ENCODE measurements around the gene ACCS. TPM values are rescaled to one million over a fixed set of nuclear protein-coding genes. Genes with fewer than 3 reads are reported as not detected.

ACCS gene
- total RNA-seq, 1 donor from 2014 or later = 38.8 TPM

- Mint-ChIP-seq H3K27ac (ENCODE audit: unreplicated experiment) (no peak overlapping the region), H3K36me3 (ENCODE audit: low read depth, unreplicated experiment) (peaks cover 11% of the 10 kb centered on the region), H3K9me3 (ENCODE audit: unreplicated experiment) (no peaks in the 10 kb centered on the region), H3K4me1 (ENCODE audit: unreplicated experiment) (peaks cover 28% of the 10 kb centered on the region), H3K4me3 (ENCODE audit: unreplicated experiment) (no peak overlapping the region), H3K27me3 (ENCODE audit: unreplicated experiment) (peaks cover 10% of the 10 kb centered on the region)
- no peak for TF ChIP-seq CTCF (IDR thresholded peaks at IDR 0.05; ENCODE audit: unreplicated experiment)
- no peak for DNase-seq (ENCODE audit: low spot score)
Measured at GRCh38 chr11:44097821-44098220, 31.8 kb downstream of the ACCS start.

DNA sequence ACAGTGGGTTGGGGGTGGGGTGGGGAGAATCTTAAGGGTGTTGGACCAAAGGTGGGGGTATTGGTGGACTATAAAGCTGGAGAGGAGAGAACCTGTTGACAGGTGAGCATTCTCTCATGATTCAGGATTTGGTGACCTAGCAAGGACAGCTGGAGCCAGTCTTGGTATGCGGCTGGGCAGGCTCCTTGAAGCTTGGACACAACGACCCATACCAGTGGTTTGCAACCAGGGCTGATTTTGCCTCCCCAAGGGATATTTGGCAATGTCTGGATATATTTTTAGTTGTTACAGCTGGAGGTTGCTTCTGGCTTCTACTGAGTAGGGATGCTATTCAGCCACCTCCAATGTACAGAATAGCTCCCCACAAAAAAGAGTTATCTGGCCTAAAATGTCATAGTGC lies 35.0 kb downstream of the ACCS start:
- H3K27me3 Mint-ChIP-seq (ENCODE audit: unreplicated experiment) = peaks cover 6% of the 10 kb centered on the region

DNA sequence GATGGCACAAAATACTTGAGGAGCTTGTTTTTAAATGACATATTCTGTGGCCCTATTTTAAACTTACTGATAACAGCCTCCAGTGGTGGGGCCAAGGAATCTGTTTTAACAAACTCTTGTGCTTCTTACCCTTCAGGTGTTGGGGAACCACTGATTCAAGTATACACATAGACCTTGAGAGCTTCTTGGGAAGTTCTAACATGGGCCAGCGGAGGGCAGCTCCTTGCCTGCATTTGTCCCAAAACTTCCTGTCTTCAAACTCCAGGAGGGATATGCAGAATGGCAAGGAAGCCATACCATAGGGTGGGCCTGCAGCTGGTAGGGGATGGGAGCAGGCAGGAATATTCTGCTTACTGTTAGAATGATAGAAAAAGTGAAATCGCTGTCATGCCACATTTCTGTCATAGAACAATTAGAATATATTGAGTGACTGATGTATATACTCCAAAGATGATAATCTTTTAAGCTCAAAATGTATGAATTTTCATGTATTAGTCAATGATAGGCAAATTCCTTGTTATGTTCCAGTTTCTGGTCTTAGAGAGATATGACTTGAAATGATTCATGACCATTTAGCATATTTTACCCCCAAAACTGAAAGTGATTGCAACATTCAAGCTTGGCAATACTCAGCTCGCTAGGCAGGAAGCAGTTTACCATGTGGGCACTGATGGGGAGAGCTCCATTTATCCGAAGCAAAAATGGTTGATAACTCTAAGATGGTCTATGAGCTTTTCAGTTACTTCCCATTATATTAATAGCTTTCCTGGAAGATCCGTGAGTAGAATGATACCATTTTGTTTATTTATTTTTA lies 38.6 kb downstream of the ACCS start:
- H3K4me1 Mint-ChIP-seq (ENCODE audit: unreplicated experiment) = peaks cover 5% of the 10 kb centered on the region
- peaks cover 12% of the 10 kb centered on the region for H3K36me3 Mint-ChIP-seq (ENCODE audit: low read depth, unreplicated experiment)
- DNase-seq (ENCODE audit: low spot score) = peak; percentile 17
- peaks cover 2% of the 10 kb centered on the region for H3K27me3 Mint-ChIP-seq (ENCODE audit: unreplicated experiment)
- no peak overlapping the region for H3K27ac Mint-ChIP-seq (ENCODE audit: unreplicated experiment)
- no peaks in the 10 kb centered on the region for H3K9me3 Mint-ChIP-seq (ENCODE audit: unreplicated experiment)
- TF ChIP-seq CTCF (IDR thresholded peaks at IDR 0.05; ENCODE audit: unreplicated experiment) = no peak
- no peak overlapping the region for H3K4me3 Mint-ChIP-seq (ENCODE audit: unreplicated experiment)

More for the DNA sequence above, 35.0 kb downstream of the ACCS start:
- Mint-ChIP-seq H3K27ac (ENCODE audit: unreplicated experiment) (no peak overlapping the region), H3K36me3 (ENCODE audit: low read depth, unreplicated experiment) (peaks cover 7% of the 10 kb centered on the region), H3K4me1 (ENCODE audit: unreplicated experiment) (peaks cover 12% of the 10 kb centered on the region), H3K9me3 (ENCODE audit: unreplicated experiment) (no peaks in the 10 kb centered on the region), H3K4me3 (ENCODE audit: unreplicated experiment) (no peak overlapping the region)
- TF ChIP-seq CTCF (IDR thresholded peaks at IDR 0.05; ENCODE audit: unreplicated experiment) = no peak
- no peak for DNase-seq (ENCODE audit: low spot score)

DNA sequence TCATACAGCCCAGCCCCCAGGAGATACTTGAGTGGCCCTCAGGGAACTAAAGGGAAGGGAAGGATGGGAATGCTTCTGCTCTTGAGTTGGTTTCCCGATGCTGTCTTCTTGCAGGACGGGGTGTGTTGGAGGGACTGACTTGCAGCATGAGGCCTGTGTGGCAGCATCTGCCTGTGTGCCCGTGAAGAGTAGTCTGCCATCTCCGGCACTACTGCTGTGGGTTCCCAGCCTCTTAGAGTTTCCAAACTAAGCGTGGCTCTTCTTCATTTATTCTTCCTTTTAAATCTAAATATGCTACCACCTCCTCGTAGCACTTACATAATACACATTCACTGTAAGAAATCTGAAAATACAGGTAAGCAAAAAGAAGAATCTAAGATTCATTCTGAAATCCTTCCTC lies 42.2 kb downstream of the ACCS start:
- Mint-ChIP-seq H3K27me3 (ENCODE audit: unreplicated experiment) (no peaks in the 10 kb centered on the region), H3K4me3 (ENCODE audit: unreplicated experiment) (no peak overlapping the region), H3K4me1 (ENCODE audit: unreplicated experiment) (peaks cover 6% of the 10 kb centered on the region), H3K9me3 (ENCODE audit: unreplicated experiment) (no peaks in the 10 kb centered on the region), H3K27ac (ENCODE audit: unreplicated experiment) (no peak overlapping the region), H3K36me3 (ENCODE audit: low read depth, unreplicated experiment) (peaks cover 15% of the 10 kb centered on the region)
- no peak for TF ChIP-seq CTCF (IDR thresholded peaks at IDR 0.05; ENCODE audit: unreplicated experiment)
- no peak for DNase-seq (ENCODE audit: low spot score)

DNA sequence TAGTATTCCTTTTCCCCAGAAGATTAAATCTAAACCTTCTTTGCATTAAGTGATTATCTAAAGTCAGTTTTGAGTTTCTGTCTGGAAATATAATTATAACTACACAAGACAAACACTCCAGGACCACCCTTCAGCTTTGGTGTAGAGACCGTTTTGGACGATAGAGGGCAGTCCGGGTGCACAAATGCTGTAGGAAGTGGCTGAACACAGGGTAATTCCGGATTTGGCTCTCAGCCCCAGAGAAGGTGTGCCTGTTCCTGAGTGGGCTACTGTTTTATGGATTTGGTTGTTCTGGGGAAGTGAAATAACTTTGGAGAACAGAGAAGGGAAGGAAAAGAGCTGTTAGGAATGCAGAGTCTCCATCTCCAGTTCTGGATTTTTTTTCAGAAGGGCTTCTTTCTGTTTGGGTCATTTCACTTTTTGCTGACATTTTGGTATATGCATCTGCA lies 44.2 kb downstream of the ACCS start:
- no peak overlapping the region for H3K4me3 Mint-ChIP-seq (ENCODE audit: unreplicated experiment)
- H3K9me3 Mint-ChIP-seq (ENCODE audit: unreplicated experiment) = no peaks in the 10 kb centered on the region
- H3K27ac Mint-ChIP-seq (ENCODE audit: unreplicated experiment) = peak overlapping the region; percentile 21
- peaks cover 33% of the 10 kb centered on the region for H3K36me3 Mint-ChIP-seq (ENCODE audit: low read depth, unreplicated experiment)
- DNase-seq (ENCODE audit: low spot score) = peak; percentile 64
- H3K27me3 Mint-ChIP-seq (ENCODE audit: unreplicated experiment) = peaks cover 2% of the 10 kb centered on the region
- H3K4me1 Mint-ChIP-seq (ENCODE audit: unreplicated experiment) = peaks cover 15% of the 10 kb centered on the region
- TF ChIP-seq CTCF (IDR thresholded peaks at IDR 0.05; ENCODE audit: unreplicated experiment) = peak; percentile 56
